NCI-H82 treated with DMSO at 0.1 percent for 48 hours (cell line): ENCODE measurements around the gene PCNX3.

Source experiments
- DNase-seq: peaks from one replicate; lab custom pipeline; 2025; ENCODE audit not compliant: unreplicated experiment; lab: John Stamatoyannopoulos, UW

Gene PCNX3

DNA sequence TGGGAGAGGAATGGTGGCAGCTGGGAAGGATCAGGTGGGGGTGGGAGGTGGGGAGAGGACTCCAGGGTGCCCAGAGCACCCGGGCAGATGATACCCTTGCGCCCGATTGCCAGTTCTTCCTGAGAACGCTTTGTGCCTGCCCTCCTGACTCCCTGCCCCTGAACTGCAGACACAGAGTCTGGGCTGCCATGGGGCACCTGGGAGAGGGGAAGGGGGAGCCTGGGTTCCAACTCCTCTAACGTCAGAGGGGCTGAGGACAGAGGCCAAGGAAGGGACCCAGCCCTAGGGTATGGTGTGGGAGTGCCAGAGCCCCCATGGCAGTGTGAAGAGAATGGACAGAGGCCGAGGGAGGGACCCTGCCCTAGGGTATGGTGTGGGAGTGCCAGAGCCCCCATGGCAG is 19.1 kb upstream of the PCNX3 start:
- no peak for DNase-seq

DNA sequence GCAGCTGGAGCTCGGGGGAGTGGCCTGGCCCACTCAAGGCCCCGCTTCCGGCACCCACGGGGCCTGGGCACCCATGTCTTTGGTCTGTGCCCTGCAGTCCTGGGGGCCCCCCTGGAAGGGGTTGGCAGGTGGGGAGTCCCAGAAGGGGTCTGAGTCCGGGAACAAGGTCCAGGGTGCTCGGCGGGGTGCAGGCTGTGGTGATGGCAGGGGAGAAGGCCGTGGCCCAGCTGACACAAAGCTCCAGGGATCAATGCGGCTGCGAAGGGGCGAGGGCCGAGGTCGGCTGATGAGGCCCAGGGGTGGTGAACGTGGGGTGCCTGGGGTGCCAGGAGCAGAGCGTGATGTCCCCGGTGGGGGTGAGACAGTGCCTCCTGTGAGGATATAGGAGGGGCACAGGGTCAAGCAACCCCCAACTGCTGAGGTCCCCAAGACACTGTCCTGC is 17.3 kb upstream of the PCNX3 start:
- DNase-seq, result no peak

DNA sequence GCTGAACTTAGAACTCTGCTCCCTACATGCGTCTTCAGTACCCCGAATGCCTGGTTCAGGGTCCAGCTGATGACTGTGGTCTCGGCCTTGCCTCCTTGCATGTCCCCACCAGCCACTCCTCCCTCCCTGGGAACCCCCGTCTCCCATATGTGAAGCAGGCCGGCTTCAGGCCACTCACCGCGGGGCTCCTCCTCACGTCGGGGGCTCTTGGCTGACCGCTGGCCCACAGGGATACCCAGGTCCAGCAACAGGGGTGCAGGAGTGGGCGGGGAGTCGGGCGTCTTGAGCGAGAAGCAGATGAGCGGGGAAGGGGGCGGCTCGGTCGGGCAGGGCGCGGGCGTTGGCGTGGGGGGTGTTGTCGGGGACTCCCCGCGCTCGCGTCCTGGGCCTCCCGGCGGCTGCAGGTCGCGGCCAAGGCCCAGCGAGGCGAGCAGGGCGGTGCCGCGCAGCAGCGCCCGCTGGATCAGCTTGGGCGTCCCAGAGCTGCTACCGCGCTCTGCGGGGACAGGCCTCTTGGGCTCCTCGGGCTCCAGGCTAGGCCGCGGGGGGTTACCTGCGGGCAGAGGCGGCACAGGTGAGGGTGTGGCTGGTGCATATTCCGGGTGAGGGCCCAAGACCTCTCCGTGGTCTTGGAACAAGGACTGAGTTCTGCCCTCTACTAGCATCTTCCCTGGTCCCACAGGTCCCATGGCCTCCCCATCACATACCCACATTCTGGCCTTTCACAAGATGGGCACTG is 16.2 kb upstream of the PCNX3 start:
- no peak for DNase-seq

DNA sequence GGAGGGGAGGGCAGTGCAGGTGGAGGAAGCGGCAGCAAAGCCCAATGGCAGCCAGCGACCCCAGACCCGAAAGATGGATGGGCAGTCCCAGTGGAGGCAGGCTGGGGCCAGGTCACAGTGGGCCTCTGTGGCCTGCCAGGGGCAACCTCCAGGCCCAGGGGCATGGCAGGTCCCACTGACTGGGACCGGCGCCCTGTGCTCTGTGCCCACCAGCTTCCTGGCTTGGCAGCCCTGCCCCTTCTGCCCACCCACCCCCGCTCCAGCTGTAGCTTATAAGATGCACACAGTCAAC is 15.7 kb upstream of the PCNX3 start:
- no peak for DNase-seq

DNA sequence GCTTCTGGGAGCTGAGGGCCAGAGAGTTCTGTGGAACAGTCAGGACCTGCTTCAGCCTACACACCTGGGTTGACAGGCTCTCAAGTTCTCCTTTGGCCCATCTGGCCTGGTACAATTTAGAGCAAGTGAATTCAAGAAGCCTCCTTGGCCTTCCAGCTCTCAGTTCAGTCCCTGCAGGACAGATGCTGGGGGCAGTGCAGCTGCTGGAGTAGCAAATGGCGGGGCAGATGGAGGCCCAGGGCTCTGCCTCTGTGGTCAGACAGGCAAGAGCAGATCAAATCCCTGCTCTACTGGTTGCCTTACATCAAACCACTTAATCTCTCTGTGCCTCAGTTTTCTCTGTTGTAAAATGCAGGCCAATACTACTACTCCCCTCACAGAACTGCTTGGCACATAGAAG is 11.3 kb upstream of the PCNX3 start:
- DNase-seq, result no peak

DNA sequence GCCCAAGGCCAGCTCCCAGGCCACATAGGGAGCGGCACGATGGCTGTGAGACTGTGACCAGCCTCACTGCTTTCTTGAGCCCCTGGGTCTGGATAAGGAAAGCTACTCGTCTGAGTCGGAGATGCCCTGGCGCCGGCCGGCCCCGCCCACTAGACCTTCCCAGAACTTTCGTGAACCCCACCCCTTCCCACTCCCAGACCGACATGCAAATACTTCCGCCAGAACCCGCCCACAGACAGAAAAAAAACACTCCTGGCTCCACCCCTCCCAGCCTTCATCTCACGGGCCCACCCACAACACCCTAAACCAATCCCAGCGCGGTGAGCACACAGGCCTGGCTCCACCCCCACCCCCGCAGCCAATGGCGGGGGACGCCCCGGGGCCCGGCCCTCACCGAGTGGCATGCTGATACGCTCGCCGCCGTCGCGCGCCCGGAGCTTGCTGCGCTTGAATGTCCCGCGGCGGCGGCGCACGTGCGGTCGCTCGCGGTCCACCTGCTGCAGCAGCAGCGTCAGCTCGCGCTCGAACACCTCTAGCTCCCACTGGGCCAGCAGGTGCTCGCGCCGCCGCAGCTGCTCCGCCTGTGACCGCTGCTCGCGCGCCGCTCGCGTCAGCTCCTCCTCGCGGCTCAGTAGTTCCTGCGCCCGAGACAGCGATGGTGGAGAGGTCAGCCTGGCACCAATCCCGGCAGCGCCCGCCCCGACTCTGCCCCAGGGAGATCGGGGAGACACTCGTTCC is 8.5 kb upstream of the PCNX3 start:
- DNase-seq, result no peak

DNA sequence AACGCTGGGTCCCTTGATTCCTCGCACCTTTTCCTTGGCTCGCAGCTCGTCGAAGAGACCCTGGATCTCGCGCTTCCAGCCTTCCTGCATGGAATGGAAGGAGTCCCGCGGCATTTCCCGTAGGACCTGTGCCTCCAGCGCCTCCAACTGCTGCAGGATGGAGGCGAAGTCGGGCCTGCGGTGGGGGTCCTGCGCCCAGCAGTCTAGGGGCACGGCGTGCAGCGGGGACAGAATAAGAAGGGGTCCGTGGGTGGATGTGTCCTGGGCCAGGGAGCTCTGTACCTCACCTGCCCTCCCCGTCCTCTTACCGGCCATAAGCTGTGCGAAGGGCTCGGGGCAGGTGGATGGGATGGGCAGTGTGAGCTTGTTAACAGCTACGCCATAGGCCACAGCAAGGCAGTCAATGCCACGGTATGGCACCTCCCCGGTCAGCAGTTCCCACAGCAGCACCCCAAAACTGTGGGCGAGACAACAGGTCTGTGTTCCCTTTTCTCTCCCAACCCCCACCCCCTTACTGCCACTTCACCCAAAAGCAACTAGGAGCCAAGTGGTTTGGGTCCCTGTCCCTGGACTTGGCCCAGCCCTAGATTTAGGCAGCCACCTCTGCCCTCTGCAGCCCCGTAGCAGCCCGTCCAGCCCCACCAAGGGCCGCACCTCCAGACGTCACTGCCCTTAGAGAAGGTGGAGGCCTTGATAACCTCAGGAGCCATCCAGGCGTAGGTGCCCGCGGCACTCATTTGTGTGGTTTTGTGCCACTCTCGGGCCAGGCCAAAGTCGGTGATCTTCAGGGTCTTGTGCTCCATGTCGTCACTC is 7.8 kb upstream of the PCNX3 start:
- no peak for DNase-seq

DNA sequence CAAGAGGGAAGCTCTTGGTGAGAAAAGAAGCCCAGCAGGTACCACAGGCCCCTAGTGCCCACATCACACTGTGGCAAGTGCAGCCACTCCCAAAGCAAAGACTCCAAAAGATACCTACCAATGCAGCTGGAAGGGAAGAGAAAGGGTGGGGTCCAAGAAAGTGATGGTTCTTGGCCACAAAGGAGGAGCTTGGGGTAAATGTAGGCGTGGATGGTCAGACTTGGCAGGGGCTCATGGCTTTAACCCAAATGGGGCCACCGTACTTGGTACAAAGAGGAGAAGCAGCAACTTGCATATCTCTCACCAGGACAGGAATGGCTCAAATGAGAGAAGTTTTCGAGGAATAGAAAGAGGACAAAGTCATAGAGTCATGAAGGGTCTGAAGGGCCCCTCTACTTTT is 6.3 kb upstream of the PCNX3 start:
- DNase-seq, result no peak

DNA sequence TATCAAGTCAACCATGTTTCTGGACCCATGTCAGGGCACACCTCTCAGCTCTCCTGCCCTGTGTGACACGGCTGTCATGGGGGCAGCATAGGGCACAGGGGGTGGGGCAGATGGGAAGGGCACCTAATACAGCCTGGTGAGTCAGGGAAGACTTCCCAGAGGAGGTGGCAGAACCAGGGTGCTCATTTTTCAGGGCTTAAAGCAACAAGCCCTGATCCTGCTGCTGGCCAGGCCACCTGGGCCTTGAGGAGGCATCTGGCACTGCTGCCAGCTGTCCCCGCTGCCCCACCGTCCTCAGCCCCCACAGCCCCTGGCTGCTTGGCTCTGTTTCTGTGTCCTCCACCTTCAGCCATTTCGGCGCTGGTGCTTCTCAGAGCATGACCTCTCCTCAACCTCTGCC is 5.9 kb upstream of the PCNX3 start:
- no peak for DNase-seq

DNA sequence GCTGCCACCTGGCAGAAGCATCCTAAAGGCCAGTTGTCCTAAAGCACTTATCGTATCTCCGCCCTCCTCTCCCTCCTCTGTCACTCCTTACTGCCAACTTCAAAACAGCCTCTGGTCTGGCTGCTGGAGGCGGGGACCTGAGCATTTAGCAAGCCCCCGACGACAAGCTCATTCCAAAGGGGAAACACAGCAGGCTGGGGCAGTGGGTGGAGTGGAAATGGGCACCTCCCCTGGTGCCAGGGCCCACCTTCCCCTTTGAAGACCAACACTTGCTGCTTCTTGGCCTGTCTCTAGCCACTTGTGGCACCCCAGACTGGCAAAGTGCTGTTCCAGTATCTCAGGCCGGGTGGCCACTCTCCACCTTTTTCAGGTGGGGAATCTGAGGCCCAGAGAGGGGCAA is 5.2 kb upstream of the PCNX3 start:
- DNase-seq, result no peak

DNA sequence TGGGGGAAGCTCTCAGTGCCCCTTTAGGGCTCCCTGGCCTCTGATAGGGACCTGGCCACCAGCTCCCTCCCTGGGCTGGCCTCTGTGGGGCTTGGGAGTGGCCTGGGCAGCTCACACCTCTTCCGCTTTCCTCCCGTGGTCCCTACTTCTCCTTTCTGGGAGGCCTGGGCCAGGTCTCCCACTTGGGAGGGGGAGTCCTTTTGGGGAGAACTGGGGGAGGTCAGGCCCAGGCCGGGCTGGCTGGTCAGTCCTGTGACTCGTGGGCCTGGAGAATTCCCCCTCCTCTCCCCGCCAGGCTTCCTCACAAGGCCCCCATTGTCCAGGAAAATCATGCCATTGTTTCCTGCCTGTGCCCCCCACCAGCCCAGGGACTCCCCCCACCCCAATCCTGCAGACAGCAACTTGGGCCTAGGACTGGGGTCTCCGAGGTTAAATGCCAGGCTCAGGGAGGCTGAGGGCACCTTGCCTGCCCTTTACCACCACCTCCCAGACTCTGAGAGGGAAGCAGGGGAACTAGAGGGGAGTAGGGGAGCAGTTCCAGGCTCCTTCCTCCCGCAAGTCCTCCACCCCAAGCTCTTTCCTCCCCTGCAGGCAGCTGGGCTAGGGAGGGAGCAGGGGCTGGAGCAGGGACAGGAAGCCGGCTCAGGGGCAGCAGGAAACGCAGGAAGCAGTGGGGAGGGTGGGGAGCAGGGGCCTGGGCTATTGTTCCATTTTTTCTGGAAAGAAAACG is 4.4 kb upstream of the PCNX3 start:
- no peak for DNase-seq

DNA sequence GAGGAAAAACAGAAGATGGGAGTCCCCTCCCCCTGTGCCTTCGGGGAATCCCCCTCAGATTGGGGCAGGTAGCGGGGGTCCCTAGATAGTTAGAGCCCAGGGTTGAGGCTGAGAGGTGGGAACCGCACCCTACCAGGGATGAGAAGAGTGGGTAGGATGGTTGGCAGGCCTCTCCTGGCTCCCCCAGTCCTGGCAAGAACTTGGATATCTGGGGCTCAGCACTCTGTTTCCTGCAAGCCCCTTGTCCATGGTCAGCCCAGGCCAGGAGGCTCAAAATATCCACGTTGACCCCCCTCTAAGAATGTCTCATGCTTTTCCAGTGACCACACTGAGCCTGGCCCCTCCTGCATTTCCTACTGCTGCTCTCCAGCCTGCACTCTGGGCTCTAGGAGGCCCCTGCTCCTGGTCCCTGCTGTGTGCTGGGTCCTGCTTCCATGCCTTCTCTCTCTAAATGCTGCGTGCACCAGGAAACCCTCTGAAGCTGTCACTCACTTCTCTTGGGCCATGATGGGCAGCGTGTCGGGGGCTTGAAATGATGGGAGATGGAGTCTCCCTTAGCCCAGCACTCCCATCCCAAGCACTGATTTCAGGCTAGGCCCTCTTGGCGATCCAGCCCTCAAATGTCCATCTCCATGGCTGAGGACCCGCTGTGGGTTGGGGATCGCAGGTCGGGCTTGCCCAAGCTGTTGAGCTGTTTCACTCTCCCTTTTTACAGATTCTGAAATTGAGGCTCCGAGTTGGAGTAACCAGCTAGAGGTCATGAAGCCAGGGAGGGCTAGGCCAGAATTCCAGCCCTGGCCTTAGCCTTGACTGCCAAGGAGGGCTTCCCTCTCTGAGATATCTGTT is 3.6 kb upstream of the PCNX3 start:
- no peak for DNase-seq

DNA sequence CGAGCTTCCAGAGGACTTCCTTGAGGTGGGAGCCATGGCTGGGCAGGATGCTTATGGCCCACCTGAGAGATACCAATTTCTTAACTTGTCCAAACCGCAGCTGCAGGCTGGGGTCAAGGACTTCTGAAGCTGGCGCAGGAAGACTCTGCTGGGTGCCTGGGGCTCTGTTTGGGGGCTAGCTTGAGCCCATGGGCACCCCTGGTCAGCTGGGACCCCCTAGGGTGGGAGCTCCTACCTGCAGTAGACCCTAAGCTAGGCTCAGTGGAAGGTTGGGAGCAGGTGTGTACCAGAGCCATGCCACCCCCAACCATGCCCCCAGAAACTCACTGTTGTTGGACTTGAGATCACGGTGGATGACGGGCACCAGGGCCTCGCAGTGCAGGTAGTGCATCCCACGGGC is 2.9 kb upstream of the PCNX3 start:
- DNase-seq, result no peak

DNA sequence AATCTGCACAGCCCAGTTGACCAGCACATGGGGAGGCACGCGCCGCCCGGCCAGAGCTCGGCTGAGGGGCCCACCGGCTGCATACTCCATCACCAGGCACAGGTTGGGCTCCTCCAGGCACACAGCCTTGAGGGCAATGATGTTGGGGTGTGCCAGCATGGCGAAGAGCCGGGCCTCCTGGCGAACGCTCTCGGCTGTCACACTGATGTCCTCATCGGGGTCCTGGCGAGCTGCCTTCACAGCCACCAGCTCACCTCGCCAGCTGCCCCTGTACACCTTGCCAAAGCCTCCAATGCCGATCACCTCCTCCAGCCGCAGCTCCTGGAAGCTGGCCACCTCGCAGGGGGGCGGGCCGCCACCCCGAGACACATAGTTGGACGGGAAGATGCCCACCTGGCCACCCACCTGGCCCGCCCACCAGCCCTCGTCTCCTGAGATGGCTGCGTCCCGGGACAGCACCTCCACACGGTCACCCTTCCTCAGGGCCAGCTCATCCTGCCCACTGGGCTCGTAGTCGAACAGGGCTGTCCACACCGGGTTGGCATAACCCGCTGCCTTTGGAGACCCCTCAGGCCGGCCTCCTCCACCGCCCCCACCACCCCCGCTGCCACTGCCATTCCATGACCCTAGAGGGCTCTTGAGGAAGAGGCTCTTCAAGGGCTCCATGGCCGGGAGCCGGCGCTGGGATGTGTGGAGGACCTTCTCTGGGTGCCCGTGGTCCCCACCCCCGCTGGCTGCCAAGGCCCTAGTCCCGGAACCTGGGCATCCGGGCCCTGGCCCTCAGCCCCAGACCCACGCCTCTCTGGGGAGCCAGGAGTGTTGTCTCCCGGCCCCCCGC is 2.3 kb upstream of the PCNX3 start:
- DNase-seq, result no peak

DNA sequence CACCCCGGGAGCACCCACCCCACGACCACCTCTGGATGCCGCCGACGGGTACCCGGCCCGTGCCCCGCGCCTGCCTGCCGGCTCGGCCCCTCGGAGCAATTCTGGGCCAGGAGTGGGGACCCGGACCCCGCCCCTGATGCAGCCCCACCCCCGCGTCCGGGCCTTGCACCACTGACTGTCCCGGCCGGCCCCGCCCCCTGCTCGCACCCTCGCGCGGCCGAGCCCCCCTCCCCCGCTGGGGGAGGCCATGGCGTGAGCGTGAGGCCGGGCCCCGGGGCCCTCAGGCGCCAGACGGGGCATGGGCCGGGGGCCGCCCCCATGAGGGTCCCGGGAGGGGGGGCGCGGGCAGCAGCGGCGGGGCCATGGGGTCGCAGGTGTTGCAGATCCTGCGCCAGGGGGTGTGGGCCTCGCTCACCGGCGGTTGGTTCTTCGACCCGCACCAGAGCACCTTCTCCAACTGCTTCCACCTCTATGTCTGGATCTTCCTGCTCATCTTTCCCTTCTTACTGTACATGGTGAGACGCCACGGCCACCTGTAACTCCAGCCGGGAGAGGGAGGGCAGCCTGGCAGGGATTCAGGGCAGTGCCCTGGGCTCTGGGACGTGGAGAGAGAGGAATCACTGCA is 486 bp downstream of the PCNX3 start:
- no peak for DNase-seq

DNA sequence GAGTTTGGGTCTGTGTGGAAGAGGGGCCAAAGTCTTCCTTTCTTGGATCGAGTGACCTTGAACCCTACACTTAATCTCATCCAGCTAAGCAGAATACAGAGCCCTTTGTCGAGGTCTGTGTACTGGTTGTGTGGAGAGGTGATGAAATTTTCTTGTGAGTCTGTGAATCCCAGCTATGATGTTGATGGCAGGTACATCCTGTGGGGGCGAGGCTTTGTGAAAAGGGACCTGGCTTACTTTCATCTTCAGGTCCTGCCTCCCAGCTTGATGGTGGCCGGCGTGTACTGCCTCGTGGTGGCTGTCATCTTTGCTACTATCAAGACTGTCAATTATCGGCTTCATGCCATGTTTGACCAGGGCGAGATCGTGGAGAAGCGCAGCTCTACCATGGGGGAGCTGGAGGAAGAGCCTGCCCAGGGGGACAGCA is 1.0 kb downstream of the PCNX3 start:
- DNase-seq, result no peak

DNA sequence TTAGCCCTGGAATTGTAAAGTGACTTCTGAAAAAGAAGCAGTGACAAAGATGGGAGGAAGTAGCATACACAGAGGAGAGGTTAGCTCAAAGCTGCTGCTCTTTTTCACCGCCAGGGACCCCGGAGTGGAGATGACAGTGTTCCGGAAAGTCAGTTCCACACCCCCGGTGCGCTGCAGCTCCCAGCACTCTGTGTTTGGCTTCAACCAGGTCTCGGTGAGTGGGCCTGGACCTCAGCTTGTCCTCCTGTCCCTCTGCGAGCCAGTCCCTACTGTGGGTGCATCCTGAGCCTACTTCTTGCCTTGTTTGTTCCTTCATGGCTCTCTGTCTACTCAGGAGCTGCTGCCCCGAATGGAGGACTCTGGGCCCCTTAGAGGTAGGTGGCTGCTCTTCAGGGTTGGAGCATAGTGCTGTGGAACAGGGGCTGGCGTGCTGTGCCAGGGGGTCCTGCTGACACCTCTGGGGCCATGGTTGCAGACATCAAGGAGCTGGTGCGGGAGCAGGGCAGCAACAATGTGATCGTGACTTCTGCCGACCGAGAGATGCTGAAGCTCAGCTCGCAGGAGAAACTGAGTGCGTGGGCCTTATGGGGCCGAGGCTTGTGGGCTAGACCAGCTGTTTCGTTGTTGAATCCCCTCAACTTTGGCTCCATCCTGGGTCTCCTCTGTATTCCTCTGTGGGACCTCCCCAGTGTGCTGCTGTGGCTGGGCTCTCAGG is 1.7 kb downstream of the PCNX3 start:
- DNase-seq, result no peak

DNA sequence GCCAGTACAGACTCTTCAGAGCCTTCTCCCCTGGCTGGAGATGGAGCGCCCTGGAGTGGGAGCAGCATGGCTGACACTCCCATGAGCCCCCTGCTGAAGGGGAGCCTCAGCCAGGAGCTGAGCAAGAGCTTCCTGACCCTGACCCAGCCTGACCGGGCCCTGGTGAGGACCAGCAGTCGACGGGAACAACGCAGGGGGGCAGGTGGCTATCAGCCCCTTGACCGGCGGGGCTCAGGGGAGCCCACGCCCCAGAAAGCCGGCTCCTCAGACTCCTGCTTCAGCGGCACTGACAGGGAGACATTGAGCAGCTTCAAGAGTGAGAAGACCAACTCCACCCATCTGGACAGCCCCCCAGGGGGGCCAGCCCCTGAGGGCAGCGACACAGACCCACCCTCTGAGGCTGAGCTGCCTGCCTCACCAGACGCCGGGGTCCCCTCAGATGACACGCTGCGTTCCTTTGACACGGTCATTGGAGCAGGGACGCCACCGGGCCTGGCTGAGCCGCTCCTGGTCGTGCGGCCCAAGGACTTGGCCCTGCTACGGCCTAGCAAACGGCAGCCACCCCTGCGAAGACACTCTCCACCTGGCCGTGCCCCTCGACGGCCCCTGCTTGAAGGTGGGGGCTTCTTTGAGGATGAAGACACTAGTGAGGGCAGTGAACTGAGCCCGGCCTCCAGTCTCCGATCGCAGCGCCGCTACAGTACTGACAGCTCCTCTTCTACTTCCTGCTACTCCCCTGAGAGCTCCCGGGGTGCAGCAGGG is 2.6 kb downstream of the PCNX3 start:
- no peak for DNase-seq
